Measurements from ENCODE around the gene TLL2. TPM values are rescaled to one million over a fixed set of nuclear protein-coding genes. Genes with fewer than 3 reads are reported as not detected.

The TLL2 gene
- polyA plus RNA-seq, 1 experiment = 0.05 TPM

- H3K36me3 ChIP-seq (ENCODE audit: control insufficient read depth, insufficient read depth, low read length) = no peaks in the 10 kb centered on the region
- H3K27me3 ChIP-seq (ENCODE audit: control insufficient read depth, insufficient read depth, low read length) = no peaks in the 10 kb centered on the region; the same call in 1 of the 2 replicates
- TF ChIP-seq CTCF (IDR thresholded peaks at IDR 0.05; ENCODE audit: insufficient read depth, low read depth, low read length) = no peak
- CTCF ChIA-PET = interaction anchor here (1.1 kb wide), 1 partner anchor 32 kb away, joined by 3 read pairs; no protein-coding TSS in a partner anchor
- no peak overlapping the region for H3K4me3 ChIP-seq (ENCODE audit: low read depth, low read length)
- no peak for DNase-seq (ENCODE audit: low read depth)
- POLR2A ChIA-PET = interaction anchor here (0.6 kb wide), 1 partner anchor 382 kb away, joined by 3 read pairs; no protein-coding TSS in a partner anchor
Measured at GRCh38 chr10:96450529-96451207, 63.1 kb downstream of the TLL2 start.

DNA sequence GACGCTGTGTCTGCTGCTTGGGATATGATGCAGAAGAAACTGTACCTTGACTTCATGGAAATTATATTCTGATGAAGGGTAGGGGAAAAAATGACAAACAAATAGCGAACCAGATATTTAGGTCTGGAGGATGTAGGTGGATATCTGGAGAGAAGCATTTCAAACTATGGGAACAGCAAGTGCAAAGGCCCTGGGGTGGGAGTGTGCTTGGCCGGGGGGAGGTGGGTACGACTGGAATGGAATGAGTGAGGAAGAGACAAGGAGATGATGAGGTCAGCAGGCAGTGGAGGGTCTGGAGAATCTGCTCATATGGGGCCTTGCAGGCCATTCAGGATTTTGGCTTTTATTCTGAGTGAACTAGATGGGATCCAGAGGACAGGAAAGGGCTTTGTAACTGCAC is 65.2 kb downstream of the TLL2 start:
- no peak for DNase-seq (ENCODE audit: low read depth)
- CTCF ChIA-PET = no interaction called here
- Histone ChIP-seq H3K36me3 (ENCODE audit: control insufficient read depth, insufficient read depth, low read length) (no peaks in the 10 kb centered on the region), H3K4me3 (ENCODE audit: low read depth, low read length) (no peak overlapping the region), H3K27me3 (ENCODE audit: control insufficient read depth, insufficient read depth, low read length) (no peaks in the 10 kb centered on the region; the same call in 1 of the 2 replicates)
- TF ChIP-seq CTCF (IDR thresholded peaks at IDR 0.05; ENCODE audit: insufficient read depth, low read depth, low read length) = no peak
- POLR2A ChIA-PET = no interaction called here

DNA sequence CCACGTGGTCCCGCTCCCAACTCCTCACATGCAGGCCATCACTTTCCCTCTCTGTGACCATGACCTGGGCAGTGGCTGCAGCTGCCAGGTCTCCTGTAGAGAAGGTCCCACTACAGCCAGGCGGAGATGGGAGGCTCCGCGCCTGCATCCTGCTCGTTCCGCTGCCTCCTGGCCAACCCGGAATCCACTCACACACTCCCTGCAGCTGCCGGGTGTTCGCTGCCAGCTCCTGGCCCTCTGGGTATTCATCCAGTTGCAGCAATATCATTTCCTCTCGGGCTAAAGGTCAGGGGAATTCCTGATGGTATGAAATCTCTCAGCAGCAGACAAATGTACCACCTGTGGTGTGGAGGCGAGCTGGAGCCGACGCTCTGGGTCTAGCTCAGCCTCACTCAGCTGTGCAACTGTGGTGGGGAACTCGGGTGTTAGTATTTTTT is 65.7 kb downstream of the TLL2 start:
- POLR2A ChIA-PET = no interaction called here
- CTCF ChIA-PET = no interaction called here
- DNase-seq (ENCODE audit: low read depth) = no peak
- Histone ChIP-seq H3K4me3 (ENCODE audit: low read depth, low read length) (no peak overlapping the region), H3K36me3 (ENCODE audit: control insufficient read depth, insufficient read depth, low read length) (no peaks in the 10 kb centered on the region), H3K27me3 (ENCODE audit: control insufficient read depth, insufficient read depth, low read length) (no peaks in the 10 kb centered on the region; the same call in 1 of the 2 replicates)
- TF ChIP-seq CTCF (IDR thresholded peaks at IDR 0.05; ENCODE audit: insufficient read depth, low read depth, low read length) = no peak

- POLR2A ChIA-PET = no interaction called here
- TF ChIP-seq CTCF (IDR thresholded peaks at IDR 0.05; ENCODE audit: insufficient read depth, low read depth, low read length) = no peak
- H3K36me3 ChIP-seq (ENCODE audit: control insufficient read depth, insufficient read depth, low read length) = no peaks in the 10 kb centered on the region
Measured at GRCh38 chr10:96446966-96447596, 66.6 kb downstream of the TLL2 start.

DNA sequence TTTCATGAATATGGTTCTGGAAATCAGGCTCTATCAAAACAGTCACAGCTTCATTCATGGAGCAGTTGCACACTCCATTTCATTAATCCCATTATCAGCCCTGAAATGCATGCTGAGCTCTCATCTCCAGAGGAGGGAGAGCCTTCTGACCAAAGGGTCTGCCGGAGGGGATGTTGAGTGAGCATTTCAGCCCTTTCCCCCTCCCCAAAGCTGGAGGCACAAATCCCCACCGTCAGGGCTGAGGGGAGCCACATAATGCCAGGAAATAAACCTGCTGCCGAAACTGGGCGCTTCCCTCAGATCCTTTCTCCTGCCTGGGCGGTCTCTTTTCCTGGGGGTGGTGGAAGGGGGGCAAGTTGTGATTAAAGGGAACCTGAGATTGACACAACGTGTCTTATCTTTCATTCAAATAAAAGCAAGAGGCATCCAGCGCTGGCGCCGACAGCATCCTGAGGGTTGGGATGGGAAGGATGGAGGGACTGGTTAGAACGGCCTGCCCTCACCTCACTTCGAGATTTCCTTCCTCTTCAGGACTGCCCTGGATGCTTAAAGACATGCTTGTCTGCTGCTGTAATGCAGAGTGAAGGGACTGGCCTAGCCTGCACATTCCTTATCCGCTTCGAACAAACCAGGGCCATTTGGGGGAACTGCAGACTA is 71.6 kb downstream of the TLL2 start:
- TF ChIP-seq CTCF (IDR thresholded peaks at IDR 0.05; ENCODE audit: insufficient read depth, low read depth, low read length) = no peak
- ChIA-PET POLR2A (no interaction called here), CTCF (no interaction called here)
- no peak for DNase-seq (ENCODE audit: low read depth)
- H3K27me3 ChIP-seq (ENCODE audit: control insufficient read depth, insufficient read depth, low read length) = no peaks in the 10 kb centered on the region; the same call in 1 of the 2 replicates
- H3K4me3 ChIP-seq (ENCODE audit: low read depth, low read length) = no peak overlapping the region
- H3K36me3 ChIP-seq (ENCODE audit: control insufficient read depth, insufficient read depth, low read length) = no peaks in the 10 kb centered on the region

More at GRCh38 chr10:96446966-96447596, 66.6 kb downstream of the TLL2 start:
- H3K27me3 ChIP-seq (ENCODE audit: control insufficient read depth, insufficient read depth, low read length) = no peaks in the 10 kb centered on the region; the same call in 1 of the 2 replicates
- no peak for DNase-seq (ENCODE audit: low read depth)
- H3K4me3 ChIP-seq (ENCODE audit: low read depth, low read length) = no peak overlapping the region
- CTCF ChIA-PET = no interaction called here

Data from BJ (cell line).